H1 (cell line): Measurements from ENCODE around the gene GPX4. TPM values are rescaled to one million over a fixed set of nuclear protein-coding genes. Genes with fewer than 3 reads are reported as not detected.

Source experiments
- BACH1 ChIP-seq: IDR thresholded peaks from 2 replicates; pipeline ENCODE4 v1.6.1; 2012; ENCODE audit warnings: low read length, improper control_type of control experiment
- CHD2 ChIP-seq: IDR thresholded peaks from 2 replicates; pipeline ENCODE4 v1.6.1; 2012; ENCODE audit warnings: low read length, improper control_type of control experiment
- HDAC6 ChIP-seq: IDR thresholded peaks from one replicate; pipeline ENCODE4 v1.7.1; 2012; ENCODE audit warnings: low read depth, mild to moderate bottlenecking, inconsistent platforms, low read length, moderate library complexity
- JUND ChIP-seq: IDR thresholded peaks from 2 replicates; pipeline ENCODE4 v1.6.1; 2011; ENCODE audit warnings: mild to moderate bottlenecking, improper control_type of control experiment, low read length
- MAFK ChIP-seq: IDR thresholded peaks from 2 replicates; pipeline ENCODE4 v1.6.1; 2012; ENCODE audit warnings: low read depth, mild to moderate bottlenecking, improper control_type of control experiment, low read length
- NANOG ChIP-seq: IDR thresholded peaks from 2 replicates; pipeline ENCODE4 v1.6.1; 2011; ENCODE audit warnings: low read length, low read depth, mild to moderate bottlenecking, inconsistent platforms; ENCODE audit not compliant: insufficient read depth, poor library complexity, severe bottlenecking
- POLR2A ChIP-seq, 2 experiments: IDR thresholded peaks; 1 replicate in 1 of 2; 2 replicates in 1 of 2; pipeline ENCODE4 v1.6.1; 2011; ENCODE audit warnings: low read depth in 2 of 2, low read length in 2 of 2, mild to moderate bottlenecking in 2 of 2; ENCODE audit errors: control extremely low read depth in 1 of 2
- RBBP5 ChIP-seq: IDR thresholded peaks from 2 replicates; pipeline ENCODE4 v1.7.1; 2012; ENCODE audit warnings: low read depth, mild to moderate bottlenecking, inconsistent platforms, low read length, moderate library complexity, borderline replicate concordance
- RNF2 ChIP-seq: fragments of 200-900, 300-1000 bp; sonication (generic); IDR thresholded peaks from 2 replicates; pipeline ENCODE4 v1.7.1; 2016; ENCODE audit warnings: borderline replicate concordance, low read depth, mild to moderate bottlenecking, antibody characterized with exemption, low read length; ENCODE audit not compliant: poor library complexity, severe bottlenecking; ENCODE audit errors: missing control alignments
- SIN3A ChIP-seq, 2 experiments: IDR thresholded peaks in 1 of 2; conservative IDR thresholded peaks in 1 of 2; 2 replicates each; pipeline ENCODE4 v1.6.1; 2011 to 2012; ENCODE audit warnings: low read length in 2 of 2, improper control_type of control experiment in 1 of 2, low read depth in 1 of 2, mild to moderate bottlenecking in 1 of 2
- SIRT6 ChIP-seq: IDR thresholded peaks from one replicate; pipeline ENCODE4 v1.7.1; 2012; ENCODE audit warnings: low read length, inconsistent platforms
- SP2 ChIP-seq: IDR thresholded peaks from 2 replicates; pipeline ENCODE4 v1.6.1; 2012; ENCODE audit warnings: mild to moderate bottlenecking, low read length, inconsistent platforms
- TAF1 ChIP-seq: IDR thresholded peaks from 2 replicates; pipeline ENCODE4 v1.6.1; 2011; ENCODE audit warnings: mild to moderate bottlenecking, low read depth, low read length
- TAF7 ChIP-seq: optimal IDR thresholded peaks from 2 replicates; pipeline ENCODE3; 2011; ENCODE audit warnings: low read depth, mild to moderate bottlenecking, inconsistent platforms, low read length, moderate library complexity, borderline replicate concordance
- TBP ChIP-seq: IDR thresholded peaks from 2 replicates; pipeline ENCODE4 v1.6.1; 2011; ENCODE audit warnings: low read depth, low read length, improper control_type of control experiment
- TCF12 ChIP-seq: IDR thresholded peaks from 2 replicates; pipeline ENCODE4 v1.6.1; 2011; ENCODE audit warnings: low read depth, mild to moderate bottlenecking, low read length
- polyA plus RNA-seq, 7 experiments: library from polyadenylated mRNA; depleted of rRNA in 3 of 7; stranded (reverse) in 5 of 7; unstranded in 2 of 7; fragments of >200 nt in 5 of 7; fragments of 200-250 nt in 2 of 7; gene quantifications; 1 replicate in 5 of 7; 2 replicates in 1 of 7; 4 replicates in 1 of 7; pipeline versions ENCODE4 v1.2.1 to v1.2.3, GENCODE V29; 2011 to 2013; ENCODE audit warnings: missing spikeins in 2 of 7, mixed read lengths in 2 of 7
- total RNA-seq: library from RNA; stranded (reverse); fragmentation: NEBNext Ultra II Directional; extraction: Animal tissue kit (Norgen Biotek cat#: 25700); gene quantifications from 2 replicates; pipeline ENCODE4 v1.2.1, GENCODE V29; 2021
- TF ChIP-seq, protein P1 (sequence below): IDR thresholded peaks from 2 replicates; pipeline ENCODE4 v1.6.1; 2012; ENCODE audit warnings: low read length, inconsistent platforms
- TF ChIP-seq, protein P2 (sequence below): IDR thresholded peaks from 2 replicates; pipeline ENCODE4 v1.6.1; 2012; ENCODE audit warnings: inconsistent platforms

The GPX4 gene
- total and polyA plus RNA-seq, 2 of the 8 experiments (the other 6 are each of a cell fraction or from before 2014, with no cell fraction given): 342 to 693 TPM

DNA sequence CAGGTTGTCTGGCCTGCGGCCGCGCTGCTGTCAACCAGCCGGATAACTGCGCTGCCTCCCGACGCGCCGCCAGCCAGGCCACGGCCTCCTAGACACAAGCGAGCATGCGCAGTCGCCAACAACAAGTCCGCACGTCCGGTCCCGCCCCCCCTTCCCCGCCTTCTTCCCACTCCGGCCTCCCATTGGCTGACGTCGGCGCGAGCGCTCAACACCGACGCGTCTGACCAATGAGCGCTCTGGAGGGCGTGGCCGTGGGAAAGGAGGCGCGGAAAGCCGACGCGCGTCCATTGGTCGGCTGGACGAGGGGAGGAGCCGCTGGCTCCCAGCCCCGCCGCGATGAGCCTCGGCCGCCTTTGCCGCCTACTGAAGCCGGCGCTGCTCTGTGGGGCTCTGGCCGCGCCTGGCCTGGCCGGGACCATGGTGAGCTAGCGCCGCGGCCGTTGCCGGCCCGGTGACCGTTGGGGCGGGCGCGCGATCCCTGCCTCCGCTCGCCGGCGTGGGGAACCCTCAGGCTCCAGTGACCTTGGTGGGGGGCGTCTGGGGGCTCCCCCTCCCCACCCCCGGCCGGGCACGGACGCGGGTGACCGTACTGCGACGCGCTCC is at the start of gene GPX4 (continued):
- TF ChIP-seq, protein P1, sequence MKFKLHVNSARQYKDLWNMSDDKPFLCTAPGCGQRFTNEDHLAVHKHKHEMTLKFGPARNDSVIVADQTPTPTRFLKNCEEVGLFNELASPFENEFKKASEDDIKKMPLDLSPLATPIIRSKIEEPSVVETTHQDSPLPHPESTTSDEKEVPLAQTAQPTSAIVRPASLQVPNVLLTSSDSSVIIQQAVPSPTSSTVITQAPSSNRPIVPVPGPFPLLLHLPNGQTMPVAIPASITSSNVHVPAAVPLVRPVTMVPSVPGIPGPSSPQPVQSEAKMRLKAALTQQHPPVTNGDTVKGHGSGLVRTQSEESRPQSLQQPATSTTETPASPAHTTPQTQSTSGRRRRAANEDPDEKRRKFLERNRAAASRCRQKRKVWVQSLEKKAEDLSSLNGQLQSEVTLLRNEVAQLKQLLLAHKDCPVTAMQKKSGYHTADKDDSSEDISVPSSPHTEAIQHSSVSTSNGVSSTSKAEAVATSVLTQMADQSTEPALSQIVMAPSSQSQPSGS: no peak
- TF ChIP-seq NANOG: peak; percentile 51
- no peak for TF ChIP-seq TCF12
- TF ChIP-seq TBP: peak; percentile 92
- TF ChIP-seq CHD2: peak; percentile 51; the same call in 1 of the 2 replicates
- TF ChIP-seq BACH1: peak; percentile 80
- TF ChIP-seq SIRT6: no peak
- peak; percentile 95 to 96 for TF ChIP-seq POLR2A (IDR thresholded peaks at IDR 0.05; ENCODE audit: control extremely low read depth in 1 of 2, low read depth in 2 of 2, low read length in 2 of 2)
- no peak for TF ChIP-seq JUND
- TF ChIP-seq MAFK: no peak
- TF ChIP-seq SP2: no peak
- TF ChIP-seq TAF7: peak; percentile 62
- no peak for TF ChIP-seq HDAC6
- TF ChIP-seq RBBP5: no peak
- TF ChIP-seq, protein P2, sequence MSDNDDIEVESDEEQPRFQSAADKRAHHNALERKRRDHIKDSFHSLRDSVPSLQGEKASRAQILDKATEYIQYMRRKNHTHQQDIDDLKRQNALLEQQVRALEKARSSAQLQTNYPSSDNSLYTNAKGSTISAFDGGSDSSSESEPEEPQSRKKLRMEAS: 0 out of 2 replicates have a peak, but pooled peaks have one; percentile 33
- peak; percentile 94 for TF ChIP-seq TAF1
- TF ChIP-seq SIN3A (conservative IDR thresholded peaks at IDR 0.05 in 1 of 2, IDR thresholded peaks at IDR 0.05 in 1 of 2; ENCODE audit: low read depth in 1 of 2, low read length in 2 of 2): peak; percentile 43 to 45; a peak in 2 of 4 replicates
- no peak for TF ChIP-seq RNF2
